SK-N-SH (cell line): Measurements from ENCODE around the gene CDV3.

Source experiments
- EP300 ChIP-seq, 2 experiments: IDR thresholded peaks; 2 replicates each; pipeline versions ENCODE4 v1.4.0 to v1.6.1; 2012; ENCODE audit warnings: borderline replicate concordance in 1 of 2, low read depth in 1 of 2, low read length in 1 of 2
- GABPA ChIP-seq: IDR thresholded peaks from 2 replicates; pipeline ENCODE4 v1.4.0; 2012; ENCODE audit warnings: low read depth, mild to moderate bottlenecking
- POLR2AphosphoS5 ChIP-seq: IDR thresholded peaks from 2 replicates; pipeline ENCODE4 v1.6.1; 2012; ENCODE audit warnings: low read depth, low read length
- SIN3A ChIP-seq: IDR thresholded peaks from 2 replicates; pipeline ENCODE4 v1.6.1; 2012; ENCODE audit warnings: low read depth, mild to moderate bottlenecking, low read length, moderate library complexity, borderline replicate concordance
- YY1 ChIP-seq: IDR thresholded peaks from 2 replicates; pipeline ENCODE4 v1.4.0; 2012; ENCODE audit warnings: low read depth, mild to moderate bottlenecking
- TF ChIP-seq, protein P1 (sequence below): fragments of 200-600 bp; sonication (generic); IDR thresholded peaks from 2 replicates; pipeline ENCODE4 v1.6.1; 2017; ENCODE audit warnings: antibody characterized with exemption, mild to moderate bottlenecking, moderate library complexity
- TF ChIP-seq, protein P2 (sequence below): fragments of 150-350 bp; IDR thresholded peaks from 2 replicates; pipeline ENCODE4 v1.6.1; 2016; ENCODE audit warnings: mild to moderate bottlenecking, low read depth, low read length
- TF ChIP-seq, protein P3 (sequence below): IDR thresholded peaks from 2 replicates; pipeline ENCODE4 v1.4.0; 2012; ENCODE audit warnings: low read depth

DNA sequence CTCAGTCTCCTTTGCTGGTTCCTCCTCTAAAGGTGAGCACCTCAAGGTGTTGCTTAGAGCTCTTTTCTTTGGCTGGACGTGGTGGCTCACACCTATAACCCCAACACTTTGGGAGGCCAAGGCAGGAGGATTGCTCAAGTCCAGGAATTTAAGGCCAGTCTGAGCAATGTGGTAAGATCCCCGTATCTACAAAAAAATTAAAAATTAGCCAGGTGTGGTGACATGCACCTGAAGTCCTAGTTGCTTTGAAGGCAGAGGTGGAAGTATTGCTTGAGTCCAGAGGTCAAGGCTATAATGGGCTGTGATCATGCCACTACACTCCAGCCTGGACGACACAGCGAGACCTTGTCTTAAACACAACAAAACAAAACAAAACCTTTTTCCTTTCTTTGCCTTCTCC is 60.0 kb downstream of the CDV3 start:
- TF ChIP-seq, protein P1, sequence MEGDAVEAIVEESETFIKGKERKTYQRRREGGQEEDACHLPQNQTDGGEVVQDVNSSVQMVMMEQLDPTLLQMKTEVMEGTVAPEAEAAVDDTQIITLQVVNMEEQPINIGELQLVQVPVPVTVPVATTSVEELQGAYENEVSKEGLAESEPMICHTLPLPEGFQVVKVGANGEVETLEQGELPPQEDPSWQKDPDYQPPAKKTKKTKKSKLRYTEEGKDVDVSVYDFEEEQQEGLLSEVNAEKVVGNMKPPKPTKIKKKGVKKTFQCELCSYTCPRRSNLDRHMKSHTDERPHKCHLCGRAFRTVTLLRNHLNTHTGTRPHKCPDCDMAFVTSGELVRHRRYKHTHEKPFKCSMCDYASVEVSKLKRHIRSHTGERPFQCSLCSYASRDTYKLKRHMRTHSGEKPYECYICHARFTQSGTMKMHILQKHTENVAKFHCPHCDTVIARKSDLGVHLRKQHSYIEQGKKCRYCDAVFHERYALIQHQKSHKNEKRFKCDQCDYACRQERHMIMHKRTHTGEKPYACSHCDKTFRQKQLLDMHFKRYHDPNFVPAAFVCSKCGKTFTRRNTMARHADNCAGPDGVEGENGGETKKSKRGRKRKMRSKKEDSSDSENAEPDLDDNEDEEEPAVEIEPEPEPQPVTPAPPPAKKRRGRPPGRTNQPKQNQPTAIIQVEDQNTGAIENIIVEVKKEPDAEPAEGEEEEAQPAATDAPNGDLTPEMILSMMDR = no peak
- TF ChIP-seq GABPA (no peak), SIN3A (no peak), EP300 (IDR thresholded peaks at IDR 0.05; ENCODE audit: borderline replicate concordance in 1 of 2, low read depth in 1 of 2, low read length in 1 of 2) (no peak), POLR2AphosphoS5 (no peak), YY1 (no peak)
- TF ChIP-seq, protein P2, sequence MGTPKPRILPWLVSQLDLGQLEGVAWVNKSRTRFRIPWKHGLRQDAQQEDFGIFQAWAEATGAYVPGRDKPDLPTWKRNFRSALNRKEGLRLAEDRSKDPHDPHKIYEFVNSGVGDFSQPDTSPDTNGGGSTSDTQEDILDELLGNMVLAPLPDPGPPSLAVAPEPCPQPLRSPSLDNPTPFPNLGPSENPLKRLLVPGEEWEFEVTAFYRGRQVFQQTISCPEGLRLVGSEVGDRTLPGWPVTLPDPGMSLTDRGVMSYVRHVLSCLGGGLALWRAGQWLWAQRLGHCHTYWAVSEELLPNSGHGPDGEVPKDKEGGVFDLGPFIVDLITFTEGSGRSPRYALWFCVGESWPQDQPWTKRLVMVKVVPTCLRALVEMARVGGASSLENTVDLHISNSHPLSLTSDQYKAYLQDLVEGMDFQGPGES = no peak
- TF ChIP-seq, protein P3, sequence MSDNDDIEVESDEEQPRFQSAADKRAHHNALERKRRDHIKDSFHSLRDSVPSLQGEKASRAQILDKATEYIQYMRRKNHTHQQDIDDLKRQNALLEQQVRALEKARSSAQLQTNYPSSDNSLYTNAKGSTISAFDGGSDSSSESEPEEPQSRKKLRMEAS = no peak
